Measurements from ENCODE around the gene TNFRSF18.

The TNFRSF18 gene

DNA sequence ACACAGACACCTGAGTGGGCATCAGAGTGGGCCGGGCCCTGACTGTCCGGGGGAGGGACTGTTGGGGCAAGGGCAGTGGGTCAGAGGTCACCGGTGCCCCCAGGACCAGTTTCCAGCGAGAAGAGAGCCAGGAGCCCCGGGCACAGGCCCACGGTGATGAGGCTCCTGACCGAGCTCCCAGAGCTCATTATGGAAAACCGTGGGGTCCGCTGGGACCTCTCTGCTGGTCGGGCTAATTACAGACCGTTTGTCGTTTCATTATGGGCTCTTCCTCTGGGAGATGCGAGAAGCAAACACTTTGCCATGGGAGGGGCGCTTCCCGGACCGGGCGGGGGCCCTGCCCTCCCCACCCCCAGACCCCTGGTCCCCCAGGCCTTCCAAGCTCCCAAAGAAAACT lies 44.7 kb downstream of the TNFRSF18 start:
- H3K36me3 ChIP-seq: no peaks in the 10 kb centered on the region
- H3K4me3 ChIP-seq (ENCODE audit: low read depth, low read length): no peak overlapping the region
- no peak for DNase-seq
- H3K4me1 ChIP-seq: 0 out of 2 replicates have a peak, but pooled peaks cover 4% of the 10 kb centered on the region
- TF ChIP-seq, protein P1, sequence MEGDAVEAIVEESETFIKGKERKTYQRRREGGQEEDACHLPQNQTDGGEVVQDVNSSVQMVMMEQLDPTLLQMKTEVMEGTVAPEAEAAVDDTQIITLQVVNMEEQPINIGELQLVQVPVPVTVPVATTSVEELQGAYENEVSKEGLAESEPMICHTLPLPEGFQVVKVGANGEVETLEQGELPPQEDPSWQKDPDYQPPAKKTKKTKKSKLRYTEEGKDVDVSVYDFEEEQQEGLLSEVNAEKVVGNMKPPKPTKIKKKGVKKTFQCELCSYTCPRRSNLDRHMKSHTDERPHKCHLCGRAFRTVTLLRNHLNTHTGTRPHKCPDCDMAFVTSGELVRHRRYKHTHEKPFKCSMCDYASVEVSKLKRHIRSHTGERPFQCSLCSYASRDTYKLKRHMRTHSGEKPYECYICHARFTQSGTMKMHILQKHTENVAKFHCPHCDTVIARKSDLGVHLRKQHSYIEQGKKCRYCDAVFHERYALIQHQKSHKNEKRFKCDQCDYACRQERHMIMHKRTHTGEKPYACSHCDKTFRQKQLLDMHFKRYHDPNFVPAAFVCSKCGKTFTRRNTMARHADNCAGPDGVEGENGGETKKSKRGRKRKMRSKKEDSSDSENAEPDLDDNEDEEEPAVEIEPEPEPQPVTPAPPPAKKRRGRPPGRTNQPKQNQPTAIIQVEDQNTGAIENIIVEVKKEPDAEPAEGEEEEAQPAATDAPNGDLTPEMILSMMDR (IDR thresholded peaks at IDR 0.05; ENCODE audit: low read depth, low read length): no peak
- H3K9me3 ChIP-seq: no peaks in the 10 kb centered on the region
- no peaks in the 10 kb centered on the region for H3K27me3 ChIP-seq

DNA sequence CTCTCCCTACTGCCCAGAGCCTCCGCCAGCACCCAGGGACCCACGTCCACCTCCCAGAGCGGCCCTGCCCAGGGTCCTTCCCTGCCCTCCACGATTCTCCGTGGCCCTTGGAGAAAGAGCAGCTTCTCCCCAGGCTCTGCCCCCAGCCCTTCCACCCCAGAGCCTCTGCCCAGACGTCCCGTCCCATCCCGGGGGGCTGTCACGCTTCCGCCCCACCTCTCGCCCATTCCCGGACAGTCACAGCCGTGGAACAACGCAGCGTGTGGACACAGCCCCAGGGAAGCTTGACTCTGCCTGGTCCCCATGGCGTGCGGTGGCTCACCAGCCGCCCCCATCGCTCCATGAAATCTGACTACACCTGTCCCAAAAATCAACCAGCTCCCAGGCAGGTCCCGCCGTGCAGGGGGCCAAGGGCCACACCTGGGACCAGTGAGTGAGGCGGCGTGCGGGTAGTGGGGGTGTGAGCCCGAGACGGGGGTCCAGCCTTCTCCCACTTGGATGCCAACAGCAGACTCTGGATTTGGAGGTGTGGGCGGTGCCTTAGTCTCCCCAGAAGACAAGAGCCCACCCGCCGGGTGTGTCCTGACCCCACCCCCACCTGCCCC lies 45.2 kb downstream of the TNFRSF18 start:
- Histone ChIP-seq H3K36me3 (no peaks in the 10 kb centered on the region), H3K4me1 (0 out of 2 replicates have a peak, but pooled peaks cover 4% of the 10 kb centered on the region), H3K9me3 (no peaks in the 10 kb centered on the region), H3K27me3 (no peaks in the 10 kb centered on the region), H3K4me3 (ENCODE audit: low read depth, low read length) (no peak overlapping the region)
- TF ChIP-seq, protein P1 (IDR thresholded peaks at IDR 0.05; ENCODE audit: low read depth, low read length): no peak
- DNase-seq: no peak

DNA sequence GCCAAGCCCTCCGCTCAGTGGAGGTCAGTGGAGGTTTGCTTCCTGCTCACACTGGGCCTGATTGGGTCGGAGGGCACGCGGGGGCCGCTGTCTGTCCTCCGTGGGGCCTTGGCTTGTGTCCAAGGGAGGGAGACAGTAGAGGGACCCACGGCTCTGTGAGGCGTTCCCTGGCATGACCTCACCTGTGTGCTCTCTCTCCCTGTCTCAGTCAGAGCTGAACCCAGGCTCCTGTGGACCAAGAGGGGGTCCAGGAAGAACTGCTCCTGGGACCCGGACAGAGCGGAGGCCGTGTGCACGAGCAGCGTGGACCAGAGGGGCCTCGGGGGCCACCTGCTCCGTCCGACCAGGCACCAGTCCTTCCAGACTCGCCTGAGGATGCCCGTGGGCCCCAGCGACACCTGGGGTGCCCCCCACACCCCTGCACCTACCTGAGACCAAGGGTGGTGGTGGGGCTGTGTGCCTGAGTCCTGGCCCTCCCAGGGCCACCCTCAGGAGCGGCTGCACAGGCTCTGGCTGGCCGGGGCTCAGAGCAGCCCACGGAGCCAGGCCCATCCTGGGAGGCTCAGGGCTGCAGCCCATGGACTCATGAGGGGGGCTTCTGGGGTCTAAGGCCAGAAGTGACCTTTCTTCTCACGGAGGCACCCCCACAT lies 46.0 kb downstream of the TNFRSF18 start:
- Histone ChIP-seq H3K36me3 (no peaks in the 10 kb centered on the region), H3K27me3 (no peaks in the 10 kb centered on the region), H3K4me1 (0 out of 2 replicates have a peak, but pooled peaks cover 4% of the 10 kb centered on the region), H3K9me3 (no peaks in the 10 kb centered on the region), H3K4me3 (ENCODE audit: low read depth, low read length) (no peak overlapping the region)
- TF ChIP-seq, protein P1 (IDR thresholded peaks at IDR 0.05; ENCODE audit: low read depth, low read length): no peak
- no peak for DNase-seq

DNA sequence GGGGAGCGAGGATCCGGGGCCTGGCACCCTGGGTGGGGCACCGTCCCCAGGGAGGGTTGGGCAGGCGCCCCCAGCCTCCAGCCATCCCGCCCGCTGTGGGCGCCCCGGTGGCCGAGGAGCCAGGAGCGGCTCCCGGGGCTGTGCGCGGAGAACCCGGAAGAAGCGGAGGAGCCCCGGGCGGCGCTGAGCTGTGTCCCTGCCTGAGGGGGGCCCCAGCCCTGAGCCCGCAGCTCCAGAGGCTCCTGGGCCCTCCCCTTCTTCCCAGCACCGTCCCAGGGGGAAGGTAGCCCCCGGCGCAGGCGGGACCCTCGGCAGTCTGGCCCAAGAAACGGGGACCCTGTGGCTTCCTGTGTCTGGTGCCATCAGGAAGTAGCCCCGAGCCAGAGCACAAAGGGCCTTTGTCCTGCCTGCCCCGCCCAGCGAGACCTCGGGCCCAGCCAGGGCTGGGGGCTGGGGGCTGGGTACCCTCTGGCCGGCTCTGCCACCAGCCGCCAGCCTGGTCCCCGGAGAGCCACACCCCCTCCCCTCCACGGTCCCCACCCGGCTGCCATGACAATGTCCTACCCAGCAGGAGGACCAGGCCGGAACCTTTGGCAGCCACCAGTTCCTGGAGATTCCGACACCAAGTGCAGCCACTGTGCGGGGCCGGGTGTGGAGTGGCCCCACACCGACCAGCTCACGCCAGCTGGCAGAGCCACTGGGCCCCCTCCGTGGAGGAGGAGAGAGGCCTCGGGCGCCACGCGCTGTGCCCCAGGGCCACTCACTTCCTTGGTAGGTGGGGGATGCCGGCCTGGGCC lies 48.3 kb downstream of the TNFRSF18 start:
- no peaks in the 10 kb centered on the region for H3K9me3 ChIP-seq
- H3K4me1 ChIP-seq: 0 out of 2 replicates have a peak, but pooled peaks cover 4% of the 10 kb centered on the region
- no peaks in the 10 kb centered on the region for H3K27me3 ChIP-seq
- peak overlapping the region; percentile 65 for H3K4me3 ChIP-seq (ENCODE audit: low read depth, low read length)
- H3K36me3 ChIP-seq: no peaks in the 10 kb centered on the region
- DNase-seq: peak; percentile 45
- TF ChIP-seq, protein P1 (IDR thresholded peaks at IDR 0.05; ENCODE audit: low read depth, low read length): no peak

DNA sequence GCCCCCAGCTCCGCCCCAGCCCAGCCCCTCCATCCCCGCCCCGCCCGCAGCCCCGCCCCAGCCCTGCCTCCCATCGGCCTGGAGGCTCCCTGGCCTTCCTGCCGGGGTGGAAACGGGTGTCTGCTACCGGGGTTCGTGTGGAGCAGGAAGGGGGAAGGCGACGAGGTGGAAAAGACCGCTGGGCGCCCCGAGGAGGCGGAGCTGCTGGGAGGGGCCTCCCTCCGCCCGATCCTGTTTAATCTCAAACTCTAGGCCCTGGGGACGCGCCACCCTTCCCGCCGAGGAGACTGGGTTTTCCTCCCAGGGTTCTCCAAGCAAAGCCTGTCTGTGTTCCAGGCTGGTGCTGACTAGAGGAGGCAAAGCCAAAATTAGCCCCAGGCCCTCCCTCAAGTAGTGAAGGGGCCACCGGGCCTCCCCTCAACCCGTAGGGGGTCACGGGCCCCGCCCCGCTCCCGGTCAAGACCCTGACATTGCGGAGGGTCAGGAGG lies 48.9 kb downstream of the TNFRSF18 start:
- Histone ChIP-seq H3K4me1 (0 out of 2 replicates have a peak, but pooled peaks cover 4% of the 10 kb centered on the region), H3K36me3 (no peaks in the 10 kb centered on the region), H3K27me3 (no peaks in the 10 kb centered on the region), H3K9me3 (no peaks in the 10 kb centered on the region), H3K4me3 (ENCODE audit: low read depth, low read length) (peak overlapping the region; percentile 65)
- TF ChIP-seq, protein P1 (IDR thresholded peaks at IDR 0.05; ENCODE audit: low read depth, low read length): no peak
- DNase-seq: peak; percentile 82
